ENCODE measurements around the gene CTNNA3. TPM values are rescaled to one million over a fixed set of nuclear protein-coding genes. Genes with fewer than 3 reads are reported as not detected.

The CTNNA3 gene
- total RNA-seq, 1 donor from 2014 or later: not detected

DNA sequence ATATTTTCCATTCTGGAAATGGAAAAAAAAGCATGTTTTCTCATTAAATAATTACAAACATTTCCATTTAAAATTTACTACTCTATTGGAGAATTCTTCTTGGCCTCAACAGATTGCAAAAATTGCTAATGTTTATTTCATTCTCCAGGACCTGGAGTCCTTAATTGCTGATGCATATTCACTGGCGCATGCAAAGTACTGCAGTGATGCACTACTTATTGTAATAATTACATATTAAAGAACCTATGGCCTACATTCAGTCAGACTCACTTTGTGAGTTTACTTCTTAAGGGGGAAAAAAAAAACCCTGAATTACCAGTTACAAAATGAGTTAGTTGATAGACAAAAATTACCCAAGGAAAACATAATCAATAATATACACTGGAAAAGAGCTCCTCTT lies 1161.1 kb downstream of the CTNNA3 start:
- POLR2A ChIA-PET: no interaction called here
- no peak for ATAC-seq (ENCODE audit: low read depth)

DNA sequence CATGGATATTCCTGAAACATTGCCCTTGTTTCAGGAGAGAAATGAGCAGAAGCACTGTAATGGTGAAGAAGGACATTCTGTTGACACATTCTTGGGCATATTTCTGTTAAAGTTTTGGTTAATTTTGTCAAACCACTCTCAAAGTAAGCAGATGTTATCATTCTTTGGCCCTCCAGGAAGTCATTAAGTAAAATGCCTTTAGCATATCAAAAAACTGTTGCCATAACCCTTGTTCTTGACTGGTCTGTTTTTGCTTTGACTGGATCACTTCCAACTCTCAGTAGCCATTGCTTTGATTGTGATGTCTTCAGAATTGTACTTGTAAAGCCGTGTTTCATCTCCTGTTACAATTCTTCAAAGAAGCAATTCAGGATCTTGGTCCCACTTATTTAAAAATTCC lies 1174.5 kb downstream of the CTNNA3 start:
- intact Hi-C loops (cut with micrococcal nuclease): no loop called here
- Mint-ChIP-seq H3K4me1 (no peaks in the 10 kb centered on the region), H3K27ac (no peak overlapping the region), H3K9me3 (no peaks in the 10 kb centered on the region), H3K36me3 (ENCODE audit: low read depth) (no peaks in the 10 kb centered on the region), H3K4me3 (no peak overlapping the region), H3K27me3 (no peaks in the 10 kb centered on the region)
- ChIA-PET CTCF (no interaction called here), POLR2A (no interaction called here)
- TF ChIP-seq, protein P1, sequence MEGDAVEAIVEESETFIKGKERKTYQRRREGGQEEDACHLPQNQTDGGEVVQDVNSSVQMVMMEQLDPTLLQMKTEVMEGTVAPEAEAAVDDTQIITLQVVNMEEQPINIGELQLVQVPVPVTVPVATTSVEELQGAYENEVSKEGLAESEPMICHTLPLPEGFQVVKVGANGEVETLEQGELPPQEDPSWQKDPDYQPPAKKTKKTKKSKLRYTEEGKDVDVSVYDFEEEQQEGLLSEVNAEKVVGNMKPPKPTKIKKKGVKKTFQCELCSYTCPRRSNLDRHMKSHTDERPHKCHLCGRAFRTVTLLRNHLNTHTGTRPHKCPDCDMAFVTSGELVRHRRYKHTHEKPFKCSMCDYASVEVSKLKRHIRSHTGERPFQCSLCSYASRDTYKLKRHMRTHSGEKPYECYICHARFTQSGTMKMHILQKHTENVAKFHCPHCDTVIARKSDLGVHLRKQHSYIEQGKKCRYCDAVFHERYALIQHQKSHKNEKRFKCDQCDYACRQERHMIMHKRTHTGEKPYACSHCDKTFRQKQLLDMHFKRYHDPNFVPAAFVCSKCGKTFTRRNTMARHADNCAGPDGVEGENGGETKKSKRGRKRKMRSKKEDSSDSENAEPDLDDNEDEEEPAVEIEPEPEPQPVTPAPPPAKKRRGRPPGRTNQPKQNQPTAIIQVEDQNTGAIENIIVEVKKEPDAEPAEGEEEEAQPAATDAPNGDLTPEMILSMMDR (IDR thresholded peaks at IDR 0.05): no peak
- DNase-seq (no peak), ATAC-seq (ENCODE audit: low read depth) (no peak)

More for the DNA sequence above, 1161.1 kb downstream of the CTNNA3 start:
- Mint-ChIP-seq H3K36me3 (ENCODE audit: low read depth) (no peaks in the 10 kb centered on the region), H3K4me1 (no peaks in the 10 kb centered on the region), H3K4me3 (no peak overlapping the region), H3K27me3 (no peaks in the 10 kb centered on the region), H3K9me3 (peaks cover 10% of the 10 kb centered on the region), H3K27ac (no peak overlapping the region)
- intact Hi-C loops (cut with micrococcal nuclease): no loop called here
- TF ChIP-seq, protein P1 (IDR thresholded peaks at IDR 0.05): no peak
- CTCF ChIA-PET: no interaction called here
- DNase-seq: no peak

DNA sequence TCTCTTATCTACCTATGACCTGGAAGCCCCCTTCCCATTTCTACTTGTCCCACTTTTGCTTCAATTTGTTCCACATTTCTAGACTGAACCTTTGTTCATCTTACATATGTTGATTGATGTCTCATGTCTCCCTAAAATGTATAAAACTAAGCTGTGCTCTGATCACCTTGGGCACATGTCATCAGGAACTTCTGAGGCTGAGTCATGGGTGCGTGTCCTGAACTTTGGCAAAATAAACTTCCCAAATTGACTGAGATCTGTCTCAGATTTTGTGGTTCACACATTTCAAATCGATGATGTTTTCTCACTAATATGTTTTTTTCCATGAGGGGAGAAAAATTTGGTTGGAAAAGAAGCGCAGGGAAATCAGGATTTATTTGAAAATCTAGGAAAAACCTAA lies 1176.4 kb downstream of the CTNNA3 start:
- no peaks in the 10 kb centered on the region for H3K4me1 Mint-ChIP-seq

DNA sequence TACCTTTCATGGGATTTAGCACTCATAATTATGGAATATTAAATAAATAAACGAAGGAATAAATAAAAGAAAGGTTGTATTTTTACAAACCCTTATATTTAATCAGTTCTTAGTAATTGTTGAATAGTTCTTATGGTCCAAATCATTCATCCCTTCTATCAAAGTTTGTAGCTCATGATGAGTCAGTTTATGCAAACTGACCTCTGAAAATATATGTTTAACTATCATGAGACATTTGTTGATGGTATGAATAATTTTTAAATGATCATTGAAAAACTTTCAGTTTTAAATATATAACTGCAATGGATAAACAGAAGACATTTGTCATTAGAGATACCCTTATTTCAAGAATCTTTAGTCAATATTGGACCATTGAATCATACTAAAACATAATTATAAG lies 1181.3 kb downstream of the CTNNA3 start:
- CTCF ChIA-PET: no interaction called here

More for the DNA sequence above, 1176.4 kb downstream of the CTNNA3 start:
- ChIA-PET POLR2A (no interaction called here), CTCF (no interaction called here)
- no peaks in the 10 kb centered on the region for H3K36me3 Mint-ChIP-seq (ENCODE audit: low read depth)
- TF ChIP-seq, protein P1 (IDR thresholded peaks at IDR 0.05): no peak
- H3K27ac Mint-ChIP-seq: no peak overlapping the region
- no peaks in the 10 kb centered on the region for H3K9me3 Mint-ChIP-seq
- no peak for DNase-seq
- no peak for ATAC-seq (ENCODE audit: low read depth)
- no peak overlapping the region for H3K4me3 Mint-ChIP-seq
- no peaks in the 10 kb centered on the region for H3K27me3 Mint-ChIP-seq
- intact Hi-C loops (cut with micrococcal nuclease): no loop called here

DNA sequence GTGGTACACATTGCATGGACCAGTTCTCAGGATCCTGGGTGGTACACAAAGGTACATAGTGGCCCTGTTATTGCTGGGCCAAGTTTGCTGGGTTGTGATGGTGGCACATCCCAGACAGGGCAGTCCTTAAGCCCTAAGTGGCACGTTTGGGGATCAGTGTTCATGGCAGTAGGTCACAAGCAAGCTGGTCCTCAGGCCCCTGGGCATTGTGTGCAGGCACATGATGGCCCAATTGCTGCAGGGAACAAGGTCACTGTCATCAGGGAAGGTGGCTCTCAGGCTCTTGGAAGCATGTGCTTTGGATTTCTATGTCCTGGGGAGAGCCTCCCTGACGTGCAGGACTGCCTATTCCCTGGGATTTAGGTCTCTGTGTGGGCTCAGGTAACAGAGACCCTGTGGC lies 1182.5 kb downstream of the CTNNA3 start:
- TF ChIP-seq, protein P1 (IDR thresholded peaks at IDR 0.05): no peak
- H3K4me1 Mint-ChIP-seq: no peaks in the 10 kb centered on the region
- peaks cover 13% of the 10 kb centered on the region for H3K9me3 Mint-ChIP-seq
- H3K4me3 Mint-ChIP-seq: no peak overlapping the region
- ChIA-PET CTCF (no interaction called here), POLR2A (no interaction called here)
- no peaks in the 10 kb centered on the region for H3K36me3 Mint-ChIP-seq (ENCODE audit: low read depth)
- no peak overlapping the region for H3K27ac Mint-ChIP-seq
- no peaks in the 10 kb centered on the region for H3K27me3 Mint-ChIP-seq
- intact Hi-C loops (cut with micrococcal nuclease): no loop called here
- no peak for ATAC-seq (ENCODE audit: low read depth)
- DNase-seq: no peak

More for the DNA sequence above, 1181.3 kb downstream of the CTNNA3 start:
- DNase-seq (no peak), ATAC-seq (ENCODE audit: low read depth) (no peak)
- Mint-ChIP-seq H3K27me3 (no peaks in the 10 kb centered on the region), H3K9me3 (peaks cover 13% of the 10 kb centered on the region), H3K36me3 (ENCODE audit: low read depth) (no peaks in the 10 kb centered on the region), H3K4me3 (no peak overlapping the region), H3K27ac (no peak overlapping the region), H3K4me1 (no peaks in the 10 kb centered on the region)
- POLR2A ChIA-PET: no interaction called here
- intact Hi-C loops (cut with micrococcal nuclease): no loop called here
- TF ChIP-seq, protein P1 (IDR thresholded peaks at IDR 0.05): no peak

Measured in activated B cell treated with CpG ODN at 0.5 μM for 24 hours (primary cell).